Measurements from ENCODE around the gene HIVEP1.

The HIVEP1 gene

GRCh38 chr6:12196326-12196936 lies 184.3 kb downstream of the HIVEP1 start:
- DNase-seq: no peak

GRCh38 chr6:12198851-12199250 lies 186.7 kb downstream of the HIVEP1 start:
- DNase-seq: no peak

GRCh38 chr6:12200015-12200564 lies 188.0 kb downstream of the HIVEP1 start:
- no peak for DNase-seq

- DNase-seq: no peak
These were observed 188.6 kb downstream of the HIVEP1 start for GRCh38 chr6:12200761-12201160.

GRCh38 chr6:12203001-12203400 lies 190.9 kb downstream of the HIVEP1 start:
- DNase-seq: peak; percentile 13

- DNase-seq: no peak
These were observed 196.1 kb downstream of the HIVEP1 start for GRCh38 chr6:12208190-12208589.

- no peak for DNase-seq
These were observed 196.6 kb downstream of the HIVEP1 start for GRCh38 chr6:12208673-12209072.

All from right kidney (tissue), 1 donor.